CD4-positive, alpha-beta T cell treated with Interleukin-17A for 1 hour (primary cell): ENCODE data around the gene ARL16.

Experiments used
- DNase-seq: peaks from one replicate; pipeline ENCODE4 v3.0.0-alpha.2; 2020

The ARL16 gene

DNA sequence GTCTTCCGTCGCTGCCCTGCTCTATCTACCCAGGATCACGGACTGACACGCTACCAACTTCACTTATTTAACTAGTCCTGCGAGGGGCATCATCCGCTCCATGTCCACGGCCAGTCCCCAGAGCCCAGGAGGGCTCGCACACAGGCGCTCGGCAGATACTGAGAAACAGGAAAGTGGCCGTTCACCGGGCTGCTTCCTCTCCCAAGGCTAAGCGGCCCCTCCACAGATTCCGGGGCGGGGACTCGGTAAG is 17.6 kb downstream of the ARL16 start:
- no peak for DNase-seq

DNA sequence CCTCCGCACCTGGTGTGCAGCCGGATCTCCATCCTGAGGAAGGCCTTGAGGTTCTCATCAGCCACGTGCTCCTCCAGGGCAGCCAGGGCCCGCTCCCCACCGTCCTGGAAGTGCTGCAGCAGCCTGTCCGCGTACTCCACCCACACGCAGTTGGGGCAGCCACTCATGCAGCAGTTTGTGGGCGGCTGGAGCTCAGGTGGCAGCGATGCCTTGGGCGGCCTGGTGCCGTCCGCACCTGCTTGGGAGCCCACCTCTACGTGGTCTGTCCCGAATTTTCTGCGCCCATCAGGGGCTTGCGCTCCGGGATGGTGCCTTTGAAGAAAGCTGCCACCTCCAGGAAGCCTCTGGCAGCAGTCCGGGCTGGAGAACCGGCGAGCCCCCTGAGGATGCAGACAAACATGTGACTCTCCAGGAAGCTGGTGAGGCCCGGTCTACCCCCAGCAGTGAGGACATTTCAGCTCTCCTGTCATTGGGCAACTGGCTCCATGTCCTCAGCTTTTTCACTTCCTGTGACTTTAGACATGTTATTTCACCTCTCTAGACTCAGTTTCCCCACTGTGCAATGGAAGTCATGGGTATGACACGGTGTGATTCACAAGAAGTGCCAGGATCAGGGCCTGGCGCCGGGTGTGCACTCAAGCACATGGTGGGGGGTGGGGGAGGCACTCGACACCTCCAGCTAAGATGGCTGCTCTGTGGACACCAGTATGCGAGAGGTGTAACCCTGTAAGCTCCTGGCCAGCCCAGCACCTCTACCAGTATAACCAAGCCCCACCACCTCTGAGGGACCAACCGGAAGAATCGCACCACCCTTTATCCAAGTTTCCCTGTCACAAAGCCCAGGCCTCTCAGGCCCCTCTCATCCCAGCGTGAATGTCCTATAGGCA is 18.1 kb downstream of the ARL16 start:
- DNase-seq: peak; percentile 48

DNA sequence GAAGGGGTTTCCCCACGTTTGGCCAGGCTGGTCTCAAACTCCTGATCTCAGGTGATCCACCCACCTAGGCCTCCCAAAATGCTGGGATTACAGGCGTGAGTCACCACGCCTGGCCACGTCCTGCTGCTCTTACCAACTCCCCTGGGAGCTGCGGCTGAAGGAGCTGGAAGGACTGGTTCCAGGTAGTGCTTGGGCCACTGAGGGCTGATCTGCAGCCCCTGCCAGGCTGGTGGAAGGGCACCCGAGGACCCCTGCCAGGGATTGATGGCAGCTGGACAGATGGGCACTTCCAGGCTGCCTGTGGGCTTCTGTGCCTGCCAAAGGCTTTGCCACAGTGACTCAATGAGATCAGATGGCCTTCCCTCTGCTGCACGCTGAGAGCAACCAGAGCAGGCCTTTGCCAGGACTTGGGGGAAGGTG is 19.5 kb downstream of the ARL16 start:
- DNase-seq: no peak

DNA sequence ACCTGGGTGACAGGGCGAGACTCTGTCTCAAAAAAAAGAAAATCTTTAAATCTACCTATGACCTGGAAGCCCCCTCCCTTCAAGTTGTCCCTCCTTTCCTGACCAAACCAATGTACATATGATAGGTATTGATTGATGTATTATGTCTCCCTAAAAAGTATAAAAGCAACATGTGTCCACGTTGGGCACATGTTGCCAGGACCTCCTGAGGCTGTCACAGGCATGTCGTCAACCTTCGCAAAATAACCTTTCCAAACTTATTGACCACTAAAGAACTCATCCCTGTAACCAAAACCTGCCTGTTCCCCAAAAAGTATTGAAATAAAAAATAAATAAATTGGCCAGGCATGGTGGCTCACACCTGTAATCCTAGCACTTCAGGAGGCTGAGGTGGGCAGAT is 21.6 kb downstream of the ARL16 start:
- no peak for DNase-seq

DNA sequence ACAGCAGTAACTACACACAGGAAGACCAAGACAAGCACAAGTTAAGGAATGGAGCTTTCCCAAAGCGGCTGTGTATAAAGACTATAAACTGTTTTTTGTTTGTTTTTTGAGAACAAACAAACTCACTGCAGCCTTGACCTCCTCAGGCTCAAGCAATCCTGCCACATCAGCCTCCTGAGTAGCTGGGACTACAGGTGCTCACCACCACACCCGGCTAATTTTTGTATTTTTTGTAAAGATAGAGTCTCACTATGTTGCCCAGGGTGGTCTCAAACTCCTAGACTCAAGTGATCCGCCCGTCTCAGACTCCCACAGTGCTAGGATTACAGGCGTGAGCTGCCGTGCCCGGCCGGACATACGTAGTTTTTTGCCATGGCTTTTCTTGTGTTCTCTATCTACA is 23.2 kb downstream of the ARL16 start:
- DNase-seq: no peak

DNA sequence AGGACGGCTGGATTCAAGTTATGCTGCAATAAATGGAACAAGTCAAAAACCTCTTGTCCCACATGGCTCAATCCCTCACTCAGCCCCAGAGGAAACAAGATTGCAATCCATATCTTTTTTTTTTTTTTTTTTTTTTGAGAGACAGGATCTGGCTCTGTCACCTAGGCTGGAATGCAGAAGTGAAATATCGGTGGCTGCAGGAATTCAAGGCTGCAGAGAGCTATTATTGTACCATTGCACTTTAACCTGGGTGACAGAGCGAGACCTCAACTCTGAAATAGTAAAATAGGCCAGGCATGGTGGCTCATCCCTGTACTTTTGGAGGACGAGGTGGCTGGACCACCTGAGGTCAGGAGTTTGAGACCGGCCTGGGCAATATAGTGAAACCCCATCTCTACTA is 24.6 kb downstream of the ARL16 start:
- DNase-seq: no peak

DNA sequence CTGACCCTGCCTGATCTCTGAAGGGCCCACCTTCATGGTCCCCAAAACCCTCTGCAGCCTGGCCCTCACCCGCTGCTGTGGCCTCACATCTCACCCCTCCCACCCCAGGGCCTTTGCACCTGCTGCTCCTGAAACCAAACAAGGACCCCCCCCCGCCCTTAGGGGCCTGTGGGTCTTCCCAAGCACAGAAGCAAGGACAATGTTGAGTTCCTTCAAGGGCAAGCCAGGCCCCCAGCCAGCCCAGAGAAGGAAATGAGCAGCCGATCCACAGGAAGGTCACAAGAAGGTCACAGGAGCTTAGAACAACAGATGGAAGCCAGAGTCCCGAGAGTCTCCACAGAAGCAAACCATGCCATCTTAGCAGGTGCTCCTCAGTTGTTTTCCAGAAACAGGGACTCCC is 26.8 kb downstream of the ARL16 start:
- no peak for DNase-seq

DNA sequence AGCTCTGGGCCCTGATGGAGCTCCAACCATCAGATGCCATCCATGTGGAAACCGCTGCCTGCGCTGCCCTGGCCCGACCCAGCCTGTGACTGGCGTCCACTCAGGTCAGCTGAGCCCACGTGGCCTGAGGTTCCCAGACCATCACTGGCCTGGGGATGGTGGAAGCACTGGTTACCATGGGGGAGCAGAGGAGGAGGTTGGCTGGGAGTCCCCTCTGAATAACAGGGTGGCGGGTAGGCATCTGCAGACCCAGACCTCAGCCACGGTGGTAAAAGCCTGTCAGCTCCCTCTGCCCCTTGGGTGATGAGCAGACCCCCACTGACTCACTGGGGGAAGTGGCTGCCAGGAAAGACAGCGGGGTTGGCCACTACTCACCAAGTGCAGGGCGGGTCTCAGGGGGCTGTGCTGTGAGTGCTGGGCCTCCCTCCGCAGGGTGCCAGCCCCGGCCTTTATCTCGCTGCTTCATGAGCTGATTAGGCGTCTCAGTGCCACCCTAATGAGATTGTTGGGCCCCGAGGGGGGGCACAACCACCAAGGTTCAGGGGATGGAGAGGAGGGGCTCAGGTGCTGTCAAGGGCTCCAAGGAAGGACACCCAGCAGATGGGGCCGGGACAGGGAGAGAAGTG is 27.4 kb downstream of the ARL16 start, which contains the start of gene PDE6G:
Gene PDE6G, minus strand, starts transcription at position 425 of the 626 bp plus-strand sequence. CDS start 3,237 bp downstream, outside the sequence.
- no peak for DNase-seq

DNA sequence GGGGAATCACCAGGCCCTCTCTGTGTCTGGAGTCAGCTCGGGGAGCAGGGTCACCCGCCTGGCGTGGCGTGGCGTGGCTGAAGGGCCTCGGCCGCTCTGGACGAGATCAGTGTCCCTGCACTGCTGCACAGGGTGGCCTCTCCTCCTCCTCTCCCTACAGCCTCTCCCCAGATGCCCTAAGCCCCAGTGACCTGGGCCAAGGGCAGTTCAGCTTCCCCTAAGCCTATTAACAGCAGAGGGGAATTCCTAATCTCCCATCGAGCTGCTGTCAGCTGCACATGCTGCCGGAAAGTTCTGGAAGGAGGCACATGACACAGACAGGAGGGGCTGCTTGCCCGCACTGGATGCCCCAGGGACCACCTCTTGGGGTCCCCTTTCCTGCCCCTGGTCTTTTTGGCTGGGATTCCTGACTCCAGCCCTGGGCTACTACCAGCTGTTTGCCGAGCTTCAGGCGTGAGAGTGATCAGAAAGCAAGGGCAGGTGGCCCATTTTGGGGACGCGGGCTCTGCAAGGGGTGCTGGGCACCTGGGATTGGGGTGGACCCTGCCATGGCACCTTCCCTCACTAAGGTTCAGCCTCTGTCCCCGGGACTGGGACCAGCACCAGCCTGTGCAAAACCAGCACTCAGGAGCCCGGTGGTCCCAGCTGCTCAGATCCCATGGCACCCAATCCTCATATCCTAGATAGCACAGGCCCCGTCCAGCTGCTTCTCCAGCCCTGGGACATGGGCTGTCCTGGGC is 28.0 kb downstream of the ARL16 start:
- DNase-seq: no peak

DNA sequence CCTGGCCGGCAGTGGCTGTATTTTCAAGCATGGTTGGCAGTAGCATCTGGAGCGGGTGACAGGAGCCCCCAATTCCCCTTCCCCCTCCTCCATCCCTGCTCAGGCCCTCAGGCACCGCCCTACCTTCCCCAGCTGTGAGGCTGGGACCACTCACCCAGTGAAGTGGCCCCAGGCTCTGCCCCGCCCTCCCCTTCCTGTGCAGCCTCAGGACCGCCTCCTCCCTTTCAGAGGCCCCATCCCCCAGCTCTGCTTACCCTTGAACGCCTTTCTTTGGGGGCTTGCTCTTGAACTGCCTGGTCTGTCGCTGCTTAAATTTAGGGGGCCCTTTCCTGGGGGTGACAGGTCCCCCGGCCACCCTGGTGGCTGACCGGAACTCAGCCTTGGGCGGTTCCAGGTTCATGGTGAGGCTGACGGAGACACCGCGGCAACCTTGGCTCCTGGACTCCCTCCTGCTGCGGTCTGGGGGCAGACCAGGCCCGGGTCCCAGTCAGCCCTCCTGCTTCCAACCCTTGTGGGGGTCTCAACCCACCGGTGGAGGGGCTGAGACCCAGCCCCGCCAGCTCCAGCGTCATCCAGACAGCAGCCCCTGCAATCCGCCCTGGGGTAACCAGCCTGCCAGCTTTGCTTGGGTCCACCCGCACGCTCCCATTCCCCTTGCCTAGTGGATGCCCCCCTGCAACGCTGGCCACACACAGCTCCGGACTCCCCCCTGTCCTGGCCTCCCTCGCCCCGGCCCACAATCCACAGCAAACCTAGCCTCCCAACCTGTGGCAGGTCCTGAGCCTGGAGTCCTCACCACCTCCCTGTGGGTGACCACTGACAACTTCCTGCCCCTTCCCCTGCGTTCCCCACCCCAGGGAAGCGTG is 30.5 kb downstream of the ARL16 start:
- DNase-seq: no peak

DNA sequence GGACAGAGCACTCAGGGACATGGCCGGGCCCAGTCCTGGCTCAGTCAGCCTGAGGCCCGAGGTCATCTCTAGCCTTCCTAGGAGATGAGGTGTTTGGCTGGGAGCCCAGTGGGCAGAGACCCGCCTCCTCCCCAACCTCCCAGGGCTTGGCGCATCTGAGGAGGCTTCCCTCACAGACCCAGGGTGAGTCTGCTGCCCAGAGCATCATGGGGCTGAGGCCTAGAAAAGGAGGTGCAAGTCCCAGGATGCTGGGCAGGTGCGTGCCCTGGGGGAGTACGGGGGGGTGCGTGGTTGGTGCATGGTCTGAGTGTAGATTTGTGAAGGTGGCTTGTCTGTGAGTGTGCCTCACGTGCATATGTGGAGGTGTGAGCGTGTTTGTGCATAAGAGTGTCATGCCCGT is 31.9 kb downstream of the ARL16 start:
- DNase-seq: no peak

DNA sequence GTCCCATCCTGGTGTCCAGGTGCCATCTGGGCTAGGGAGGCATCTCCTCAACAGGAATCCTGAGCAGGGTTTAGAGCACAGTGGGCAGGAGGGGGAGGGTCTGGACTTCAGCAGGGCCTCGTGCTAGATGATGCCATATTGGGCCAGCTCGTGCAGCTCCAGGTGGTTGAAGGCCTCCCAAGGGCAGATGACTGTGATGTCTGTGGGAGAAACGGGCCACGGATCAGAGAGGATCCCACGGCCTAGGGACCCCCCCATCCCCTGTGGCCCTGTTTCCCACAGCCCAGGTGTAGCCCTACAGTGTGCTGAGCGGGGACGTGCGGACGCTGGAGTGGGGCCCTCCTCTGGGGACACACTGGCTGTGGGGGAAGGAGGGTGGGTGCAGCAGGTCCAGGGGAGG is 32.6 kb downstream of the ARL16 start:
- no peak for DNase-seq

DNA sequence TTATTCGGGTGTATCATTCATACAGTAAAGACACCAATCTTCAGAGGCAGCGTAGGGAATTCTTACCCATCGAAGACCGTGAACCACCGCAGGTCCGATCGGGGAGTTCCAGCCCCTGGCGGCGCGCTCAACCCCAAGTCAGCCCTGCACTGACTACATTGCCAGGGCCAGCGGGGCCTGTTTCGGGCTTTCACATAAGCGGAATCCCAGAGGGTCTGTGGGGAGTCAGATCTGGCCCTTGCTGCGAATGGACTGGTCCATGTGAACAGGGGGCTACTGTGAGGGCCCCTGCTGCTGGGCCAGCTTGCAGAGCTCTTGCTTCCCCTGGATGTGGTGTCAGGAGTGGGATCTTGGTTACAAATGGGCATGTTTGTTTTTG is 34.9 kb downstream of the ARL16 start:
- no peak for DNase-seq

DNA sequence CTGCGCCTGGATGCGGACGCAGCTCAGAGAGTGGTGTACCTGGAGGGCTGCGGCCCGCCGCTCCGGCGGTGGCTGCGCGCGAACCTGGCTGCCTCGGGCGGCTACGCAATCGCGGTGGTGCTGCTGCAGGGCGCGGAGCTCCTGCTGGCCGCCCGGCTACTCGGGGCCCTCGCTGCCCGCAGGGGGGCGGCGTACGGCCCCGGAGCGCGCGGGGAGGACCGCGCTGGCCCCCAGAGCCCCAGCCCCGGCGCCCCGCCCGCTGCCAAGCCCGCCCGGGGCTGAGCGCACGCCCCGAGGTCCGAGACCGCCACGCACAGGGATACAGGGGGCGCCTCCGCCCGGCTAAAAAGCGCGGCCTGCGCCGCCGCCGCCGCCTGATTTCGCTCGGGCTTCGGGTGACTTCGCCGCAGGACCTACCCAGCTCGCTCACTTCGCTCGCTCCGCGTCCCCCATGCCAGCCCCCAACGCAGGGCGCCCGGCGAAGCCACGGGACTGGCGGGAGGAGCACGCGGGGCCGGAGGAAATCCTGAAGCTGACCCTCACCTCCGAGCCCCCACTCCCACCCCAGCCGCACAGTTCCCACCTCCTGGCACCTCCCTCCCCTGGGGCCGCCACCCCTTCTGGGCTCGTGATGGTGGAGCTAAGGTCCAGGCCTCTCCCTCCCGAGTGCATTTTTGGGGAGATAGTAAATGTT is 35.4 kb downstream of the ARL16 start:
- no peak for DNase-seq

DNA sequence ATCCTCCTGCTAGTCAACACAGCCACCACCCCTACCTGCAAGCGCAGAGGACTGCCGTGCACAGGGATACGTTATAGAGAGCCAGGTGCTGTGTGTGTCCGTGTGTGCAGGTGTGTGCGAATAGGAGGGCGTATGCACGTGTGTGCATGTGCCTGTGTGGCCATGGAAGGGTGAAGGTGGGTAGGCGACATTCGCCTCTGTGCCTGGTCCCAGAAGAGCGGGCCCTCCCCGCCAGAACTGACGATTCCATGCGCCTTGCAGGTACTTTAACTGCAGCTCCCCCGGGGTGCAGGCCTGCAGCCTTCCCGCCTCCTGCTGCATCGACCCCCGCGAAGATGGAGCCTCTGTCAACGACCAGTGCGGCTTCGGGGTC is 36.0 kb downstream of the ARL16 start:
- DNase-seq: no peak

DNA sequence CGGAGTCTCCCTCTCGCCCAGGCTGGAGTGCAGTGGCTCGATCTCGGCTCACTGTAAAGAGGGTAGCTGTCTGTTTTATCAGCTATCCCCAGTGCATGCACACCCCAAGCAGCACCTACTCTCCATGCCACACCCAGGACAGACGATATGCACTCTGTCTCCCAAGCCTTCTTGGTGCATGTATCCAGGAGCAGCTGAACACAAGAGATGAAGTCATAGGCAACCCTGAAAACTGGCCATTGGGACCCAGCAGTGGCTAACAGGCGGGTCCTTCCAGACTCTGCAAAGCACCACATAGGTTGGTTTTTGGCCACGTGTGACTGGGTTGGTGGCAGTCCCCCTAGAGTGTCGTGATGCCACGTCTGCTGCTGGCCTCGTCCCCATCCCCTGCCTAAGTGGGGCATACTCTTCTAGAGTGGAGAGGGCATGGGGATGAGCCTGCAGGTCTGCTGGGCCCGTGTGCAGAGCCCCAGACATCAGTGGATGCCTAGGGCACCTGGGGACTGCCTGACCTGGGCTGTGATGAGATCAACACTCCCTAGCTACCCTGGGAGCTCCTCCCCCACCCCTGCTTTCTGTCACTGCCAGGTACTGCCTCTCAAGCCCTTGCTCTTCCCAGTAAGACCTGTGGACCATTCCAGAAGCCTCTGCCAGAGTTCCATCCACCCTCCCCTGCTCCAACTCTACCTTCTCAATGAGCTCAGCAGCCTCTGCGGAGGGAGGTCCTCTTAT is 36.6 kb downstream of the ARL16 start:
- DNase-seq: no peak

DNA sequence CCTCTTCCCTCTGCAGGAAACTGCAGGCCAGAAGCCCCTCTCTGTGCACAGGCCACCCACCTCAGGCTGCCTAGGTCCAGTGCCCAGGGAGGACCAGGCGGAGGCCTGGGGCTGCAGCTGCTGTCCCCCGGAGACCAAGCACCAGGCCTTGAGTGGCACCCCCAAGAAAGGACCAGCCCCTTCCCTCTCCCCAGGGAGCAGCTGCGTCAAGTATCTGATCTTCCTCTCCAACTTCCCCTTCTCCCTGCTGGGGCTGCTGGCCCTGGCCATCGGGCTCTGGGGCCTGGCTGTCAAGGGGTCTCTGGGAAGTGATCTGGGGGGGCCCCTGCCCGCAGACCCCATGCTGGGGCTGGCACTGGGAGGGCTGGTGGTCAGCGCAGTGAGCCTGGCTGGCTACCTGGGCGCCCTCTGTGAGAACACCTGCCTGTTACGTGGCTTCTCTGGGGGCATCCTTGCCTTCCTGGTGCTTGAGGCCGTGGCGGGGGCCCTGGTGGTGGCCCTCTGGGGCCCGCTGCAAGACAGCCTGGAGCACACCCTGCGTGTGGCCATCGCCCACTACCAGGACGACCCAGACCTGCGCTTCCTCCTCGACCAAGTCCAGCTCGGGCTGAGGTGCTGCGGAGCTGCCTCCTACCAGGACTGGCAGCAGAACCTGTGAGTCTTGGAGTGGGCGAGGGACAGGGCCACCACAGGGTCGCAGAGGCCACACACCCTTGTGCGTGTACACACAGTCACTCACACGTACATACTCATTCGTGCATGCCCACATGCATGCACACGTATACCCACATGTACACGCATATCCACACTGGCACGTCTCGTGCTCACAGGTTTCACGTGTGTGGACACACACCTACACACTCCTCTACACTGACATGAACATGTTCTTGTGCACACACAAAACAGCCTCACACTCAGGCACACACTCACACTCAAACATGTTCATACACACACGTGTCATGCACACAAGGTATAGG is 38.3 kb downstream of the ARL16 start:
- no peak for DNase-seq

DNA sequence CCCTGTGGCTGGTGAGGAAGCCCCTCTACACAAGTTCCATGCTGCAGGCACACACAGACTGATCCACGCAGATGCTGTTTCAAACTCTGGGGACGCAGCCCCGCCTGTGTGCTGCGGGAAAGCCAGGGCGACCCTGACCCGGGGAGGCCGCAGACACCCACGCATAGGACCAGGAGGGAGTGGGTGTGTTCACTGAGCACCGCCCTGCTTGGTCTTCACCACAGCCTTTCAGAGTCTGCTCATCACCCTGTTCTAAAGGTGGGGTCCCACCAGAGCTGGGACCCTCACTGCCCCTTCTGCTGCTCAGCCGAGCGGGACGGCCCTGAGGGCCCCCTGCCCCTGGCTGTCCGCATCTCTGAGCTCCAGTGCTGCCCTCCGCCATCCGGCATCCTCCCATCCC is 39.1 kb downstream of the ARL16 start:
- DNase-seq: no peak

DNA sequence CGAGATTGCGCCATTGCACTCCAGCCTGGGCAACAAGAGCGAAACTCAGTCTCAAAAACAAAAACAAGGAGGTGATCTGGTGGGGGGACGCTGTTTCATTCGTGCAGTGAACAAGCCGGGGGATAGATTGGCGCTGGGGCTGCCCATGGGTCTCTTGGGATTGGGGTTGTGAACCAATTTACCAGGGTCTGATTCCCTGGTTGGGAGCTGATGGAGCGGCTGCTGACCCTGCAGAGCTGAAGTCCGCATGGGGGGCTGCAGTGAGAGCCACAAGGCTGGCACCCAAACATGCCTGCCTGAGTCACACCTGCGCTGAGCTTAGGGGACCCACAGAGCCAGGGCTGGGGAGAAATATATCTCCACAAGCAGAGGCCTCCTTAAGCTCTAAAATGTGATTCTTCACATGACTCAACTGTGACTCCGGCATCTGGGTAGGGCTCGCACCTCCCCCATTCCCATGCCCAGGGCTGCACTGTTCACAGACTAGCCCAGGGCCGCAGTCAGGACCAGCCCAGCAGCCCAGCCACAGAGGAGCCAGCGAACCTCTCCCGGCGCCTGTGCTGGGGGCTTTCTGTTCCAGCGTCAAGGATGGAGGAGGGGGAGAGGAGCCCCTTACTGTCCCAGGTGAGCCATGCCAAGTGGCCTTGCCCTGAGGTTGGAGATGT is 41.6 kb downstream of the ARL16 start:
- DNase-seq: no peak

DNA sequence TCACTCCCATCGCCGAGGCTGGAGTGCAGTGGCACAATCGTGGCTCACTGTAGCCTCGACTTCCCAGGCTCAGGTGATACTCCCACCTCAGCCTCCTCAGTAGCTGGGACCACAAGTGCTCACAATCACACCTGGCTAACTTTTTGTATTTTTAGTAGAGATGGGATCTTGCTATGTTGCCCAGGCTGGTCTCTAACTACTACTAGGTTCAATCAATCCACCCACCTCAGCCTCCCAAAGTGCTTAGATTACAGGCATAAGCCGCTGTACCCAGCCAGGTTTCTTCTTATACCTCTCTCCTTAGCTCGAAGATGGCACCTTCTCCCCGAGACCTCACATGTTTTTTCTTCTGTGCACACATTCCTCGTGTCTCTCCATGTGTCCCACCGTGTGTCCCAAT is 43.6 kb downstream of the ARL16 start:
- no peak for DNase-seq
